HG02610 (cell line): ENCODE measurements around the gene IRX3.

Experiments
- ATAC-seq: cut with Tn5 transposase; IDR thresholded peaks from one replicate; pipeline ENCODE4 v1.9.1; 2021; ENCODE audit warnings: mild to moderate bottlenecking, moderate library complexity; ENCODE audit not compliant: unreplicated experiment

IRX3 gene

DNA sequence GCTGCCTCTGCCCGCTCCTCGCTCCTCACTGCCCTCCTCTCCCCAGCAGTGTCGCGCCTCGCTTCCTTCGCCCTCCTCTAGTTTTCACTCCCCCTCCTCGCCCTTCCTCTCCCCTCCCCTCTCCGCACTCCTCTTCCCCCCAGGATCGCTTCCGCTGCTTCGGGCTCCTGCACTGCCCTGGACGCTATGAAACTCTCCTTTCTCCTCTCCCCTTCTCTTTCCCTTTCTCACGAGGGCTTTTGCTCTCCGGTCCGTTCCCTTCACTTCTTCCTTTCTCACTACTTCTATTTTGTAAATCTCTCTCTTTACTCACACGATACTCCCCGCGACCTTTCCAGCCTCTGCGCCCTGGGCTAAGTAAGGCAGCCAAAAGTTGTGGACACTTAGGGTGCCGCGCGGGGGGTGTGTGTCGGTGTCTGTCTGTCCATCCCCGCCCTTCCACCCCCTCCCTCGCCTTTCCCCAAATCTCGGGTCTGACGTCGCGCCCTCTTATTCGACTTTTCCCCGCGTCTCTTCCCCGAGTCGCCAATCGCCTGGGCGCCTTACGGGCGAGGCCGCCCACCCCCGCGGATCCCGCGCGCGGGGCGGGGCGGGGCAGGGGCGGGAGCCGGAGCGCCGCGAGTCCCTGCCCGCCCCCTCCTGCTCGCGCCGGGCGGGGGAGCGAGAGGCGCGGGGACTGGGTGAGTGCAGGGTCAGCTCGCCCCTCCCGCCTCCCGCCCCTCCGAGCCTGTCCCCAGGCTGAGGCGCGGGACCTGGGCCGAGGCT lies at the start of gene IRX3:
Gene IRX3 (minus strand): TSS at position 422 of the 765 bp plus-strand sequence. CDS start 737 bp downstream, outside the sequence.
- no peak for ATAC-seq

DNA sequence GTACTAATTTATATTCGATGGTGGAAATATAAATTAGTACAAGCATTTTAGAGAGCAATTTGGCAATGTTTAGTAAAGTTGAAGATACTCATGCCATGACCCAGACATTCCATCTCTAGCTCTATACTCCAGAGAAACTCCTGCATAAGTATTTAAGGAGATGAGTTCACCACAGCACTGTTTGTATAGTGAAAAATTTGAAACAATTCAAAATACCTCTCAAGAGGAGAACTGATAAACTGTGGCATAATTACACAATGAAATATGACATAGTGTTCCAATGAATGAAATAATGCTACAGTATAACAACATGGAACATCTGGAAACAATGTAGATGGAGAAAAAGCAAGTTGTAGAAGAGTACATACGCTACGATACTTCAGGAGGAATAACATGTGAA lies 48.6 kb upstream of the IRX3 start:
- no peak for ATAC-seq

DNA sequence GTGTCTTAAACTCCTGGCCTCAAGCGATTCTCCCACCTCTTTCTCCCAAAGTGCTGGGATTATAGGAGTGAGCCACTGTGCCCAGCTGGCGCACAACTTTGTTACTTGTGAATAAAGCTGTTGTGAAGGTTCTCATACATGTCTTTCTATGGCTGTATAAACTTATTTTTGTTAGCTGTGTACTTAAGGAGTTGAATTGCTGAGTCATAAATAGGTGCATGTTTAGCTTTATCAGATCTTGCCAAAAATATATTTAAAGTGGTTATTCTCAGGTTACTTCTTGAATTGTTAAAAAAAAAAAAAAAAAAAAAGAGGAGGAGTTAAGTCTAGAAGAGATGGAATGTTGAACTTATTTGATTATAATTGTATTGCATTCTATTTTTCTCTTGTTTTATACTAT lies 47.6 kb upstream of the IRX3 start:
- no peak for ATAC-seq

DNA sequence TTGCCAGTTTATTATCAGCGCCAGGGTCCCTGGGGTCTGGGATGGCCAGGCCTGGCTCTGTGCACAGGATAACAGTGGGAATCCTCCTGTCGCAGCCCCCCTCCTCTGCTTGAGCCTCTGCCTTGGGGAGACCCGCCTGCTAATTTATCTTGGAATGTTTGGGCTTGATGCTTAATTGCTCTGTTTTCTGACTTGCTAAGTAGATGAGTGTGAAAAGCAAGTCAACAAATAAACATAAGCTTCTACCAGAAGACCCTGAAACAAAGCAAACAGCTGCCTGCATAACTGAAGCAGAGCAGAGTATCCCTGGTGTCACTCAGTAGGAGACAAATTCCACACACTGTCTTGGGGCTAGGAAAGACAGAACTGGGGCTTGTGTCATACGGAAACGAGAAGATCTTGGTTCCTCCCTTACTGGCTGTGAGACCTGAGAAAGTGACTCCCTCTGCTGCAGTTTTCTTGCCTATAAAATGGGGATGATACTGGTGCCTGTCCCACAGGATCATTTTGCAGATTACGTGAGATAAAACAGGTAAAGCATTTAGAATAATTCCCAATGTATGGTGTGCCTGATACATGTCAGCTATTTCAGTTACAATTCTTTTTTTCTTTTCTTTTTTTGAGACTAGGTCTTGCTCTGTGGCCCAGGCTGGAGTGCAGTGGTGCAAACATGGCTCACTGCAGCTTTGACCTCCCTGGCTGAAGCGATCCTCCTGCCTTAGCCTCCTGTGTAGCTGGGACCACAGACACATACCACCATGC lies 44.8 kb upstream of the IRX3 start:
- ATAC-seq, result no peak

DNA sequence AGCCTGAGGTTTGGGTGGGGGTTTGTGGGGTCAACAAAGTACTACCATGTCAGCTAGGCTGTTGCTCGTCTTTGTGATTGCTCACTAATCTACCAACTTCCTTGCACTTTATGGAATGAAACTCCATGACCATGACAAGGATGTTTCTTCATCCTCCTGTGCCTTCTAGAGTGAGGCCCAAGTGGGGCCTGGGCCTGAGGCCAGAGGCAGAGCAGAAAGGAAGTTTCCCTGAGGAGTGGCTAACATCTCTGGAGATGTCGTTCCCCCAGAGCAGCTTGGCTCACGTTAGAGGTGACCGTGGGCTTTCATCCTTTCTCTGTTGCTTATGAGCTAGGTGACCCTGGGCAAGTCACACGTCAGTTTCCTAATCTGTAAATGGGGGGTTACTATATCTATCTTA lies 41.0 kb upstream of the IRX3 start:
- ATAC-seq, result no peak

DNA sequence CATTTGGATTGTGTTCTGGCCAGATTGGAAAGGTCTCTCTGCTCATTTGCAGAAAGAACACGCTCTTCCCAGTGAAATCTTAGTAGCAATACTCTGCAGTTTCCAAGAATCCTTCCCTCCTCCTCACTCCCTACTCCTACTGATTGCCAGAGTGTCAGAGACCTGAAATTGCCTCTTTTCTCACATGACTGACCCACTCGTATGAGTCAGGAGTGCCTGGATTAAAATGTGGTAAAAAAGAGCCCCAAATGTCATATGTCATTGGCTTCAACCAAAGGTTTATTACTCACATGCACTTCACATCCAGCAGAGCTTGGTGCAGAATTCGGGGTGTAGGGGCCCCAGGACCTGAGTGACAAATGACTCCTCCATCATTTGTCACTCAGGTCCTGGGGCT lies 39.7 kb upstream of the IRX3 start:
- ATAC-seq, result no peak

DNA sequence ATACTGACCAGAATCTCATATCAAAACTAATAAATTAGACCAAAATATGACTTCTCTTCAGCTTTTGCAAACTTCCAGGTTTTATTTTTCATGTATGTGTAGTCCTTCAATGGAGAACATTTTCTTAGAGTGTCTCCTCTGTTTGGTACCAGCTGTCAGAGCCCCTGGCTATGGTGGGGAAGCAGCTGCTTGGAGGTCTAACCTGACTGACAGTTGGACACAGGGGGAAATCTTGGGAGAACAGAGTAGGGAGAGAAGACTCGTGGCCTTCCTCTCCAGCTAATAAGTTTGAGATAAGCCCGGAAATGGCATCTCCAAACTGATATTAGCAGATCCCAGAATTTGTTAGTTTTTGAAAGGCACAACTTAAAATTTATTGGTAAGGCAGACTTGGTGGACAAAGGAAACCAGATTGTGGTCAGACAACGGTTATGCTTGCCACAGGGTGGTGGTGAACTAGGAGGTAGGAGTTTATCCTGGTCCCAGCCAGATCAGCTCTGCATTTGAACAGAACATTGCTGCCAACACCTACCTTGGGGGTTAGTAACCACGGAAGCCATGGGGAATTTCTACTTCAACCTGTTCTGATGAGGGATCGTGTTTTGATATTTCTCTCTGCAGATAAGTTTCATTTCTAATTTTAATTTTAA lies 39.2 kb upstream of the IRX3 start:
- no peak for ATAC-seq

DNA sequence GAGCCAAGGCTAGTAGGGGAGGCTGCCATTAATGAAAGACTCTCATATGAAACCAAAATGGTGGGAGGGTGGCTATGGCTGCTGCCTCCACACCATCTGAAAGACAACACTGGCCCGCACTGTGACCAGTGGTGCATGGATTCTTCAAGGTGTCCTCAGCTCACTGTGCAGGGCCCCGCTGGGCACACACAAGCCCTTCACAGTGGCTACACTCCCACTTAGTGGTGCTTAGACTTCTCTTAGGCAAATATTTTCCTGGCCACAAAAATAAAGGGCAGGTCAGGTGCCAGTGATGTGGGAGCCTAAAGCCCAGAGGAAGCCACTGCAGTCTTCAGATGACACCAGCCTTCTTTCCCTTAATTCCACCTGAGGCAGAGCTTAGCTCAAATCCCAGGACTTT lies 38.1 kb upstream of the IRX3 start:
- ATAC-seq, result no peak

DNA sequence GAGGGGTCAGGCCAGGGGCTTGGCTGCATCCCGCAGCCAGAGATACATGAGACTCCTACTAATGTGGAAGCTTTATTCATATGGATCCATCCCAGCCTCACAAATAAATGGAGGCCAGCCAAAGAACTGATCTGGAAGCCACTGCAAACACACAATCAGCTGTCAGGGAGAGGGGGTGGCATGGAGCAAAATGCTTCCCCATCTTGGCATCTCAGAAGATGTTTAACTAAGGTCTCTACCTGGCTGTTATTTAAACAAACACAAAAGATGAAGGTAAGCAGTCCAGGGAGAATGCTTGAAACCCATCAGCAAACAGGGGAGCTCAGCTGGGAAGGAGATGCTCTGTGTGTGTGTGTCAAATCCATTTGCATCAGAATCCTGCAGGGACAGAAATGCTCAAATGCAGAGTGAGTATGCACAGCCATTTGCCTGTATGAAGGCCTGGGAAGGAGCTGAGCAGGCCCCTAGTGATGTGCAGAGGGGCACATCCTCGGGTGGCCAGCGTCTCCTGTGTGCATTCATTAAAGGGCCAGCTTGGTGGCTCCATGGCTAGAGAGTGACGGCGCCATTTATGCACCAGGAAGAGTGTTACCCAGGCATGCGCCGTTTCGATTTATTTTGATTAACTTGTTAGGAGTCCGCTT lies 34.2 kb upstream of the IRX3 start:
- ATAC-seq, result no peak

DNA sequence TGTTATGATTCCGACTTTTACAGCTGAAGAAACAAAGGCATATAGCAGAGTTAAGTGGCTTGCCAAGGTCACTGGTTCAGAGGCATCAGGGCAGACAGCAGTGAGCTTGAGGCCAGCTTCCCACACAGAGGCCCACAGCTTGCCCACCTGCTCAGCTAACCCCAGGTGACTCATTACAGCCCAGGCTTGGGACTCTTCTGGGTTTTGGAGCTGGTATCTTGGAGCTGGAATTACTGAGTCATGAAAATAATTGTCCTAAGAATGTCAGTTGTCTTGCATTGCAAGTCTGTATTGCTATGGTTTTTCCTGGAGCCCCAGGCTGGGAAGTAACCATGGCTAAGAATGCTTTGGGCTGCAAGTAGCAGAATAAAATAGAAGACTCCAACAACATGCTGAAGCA lies 32.4 kb upstream of the IRX3 start:
- ATAC-seq, result no peak

DNA sequence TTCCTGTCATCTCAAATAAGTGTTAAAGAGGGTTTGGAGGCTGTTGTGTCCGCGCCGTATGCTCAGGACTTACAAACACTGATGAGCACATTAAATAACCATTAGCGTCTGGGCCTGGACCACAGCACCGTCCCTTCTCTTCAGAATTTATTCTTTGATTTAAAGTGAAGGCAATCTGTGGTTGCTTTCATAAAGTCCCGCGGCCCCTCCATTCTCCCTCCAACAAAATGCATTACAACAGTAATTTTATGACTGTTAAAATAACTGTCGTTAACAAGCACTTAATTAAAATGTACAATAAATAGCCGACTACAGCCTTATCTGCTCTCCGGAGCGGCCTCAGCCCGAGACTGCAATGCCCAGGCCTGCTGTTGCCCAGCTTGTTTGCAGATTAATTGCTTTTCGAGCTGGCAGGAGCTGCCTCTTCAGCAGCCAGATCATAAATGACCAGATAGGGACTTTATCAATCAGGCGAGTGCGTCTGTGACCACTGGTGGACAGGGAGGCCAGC lies 30.6 kb upstream of the IRX3 start:
- ATAC-seq, result no peak

DNA sequence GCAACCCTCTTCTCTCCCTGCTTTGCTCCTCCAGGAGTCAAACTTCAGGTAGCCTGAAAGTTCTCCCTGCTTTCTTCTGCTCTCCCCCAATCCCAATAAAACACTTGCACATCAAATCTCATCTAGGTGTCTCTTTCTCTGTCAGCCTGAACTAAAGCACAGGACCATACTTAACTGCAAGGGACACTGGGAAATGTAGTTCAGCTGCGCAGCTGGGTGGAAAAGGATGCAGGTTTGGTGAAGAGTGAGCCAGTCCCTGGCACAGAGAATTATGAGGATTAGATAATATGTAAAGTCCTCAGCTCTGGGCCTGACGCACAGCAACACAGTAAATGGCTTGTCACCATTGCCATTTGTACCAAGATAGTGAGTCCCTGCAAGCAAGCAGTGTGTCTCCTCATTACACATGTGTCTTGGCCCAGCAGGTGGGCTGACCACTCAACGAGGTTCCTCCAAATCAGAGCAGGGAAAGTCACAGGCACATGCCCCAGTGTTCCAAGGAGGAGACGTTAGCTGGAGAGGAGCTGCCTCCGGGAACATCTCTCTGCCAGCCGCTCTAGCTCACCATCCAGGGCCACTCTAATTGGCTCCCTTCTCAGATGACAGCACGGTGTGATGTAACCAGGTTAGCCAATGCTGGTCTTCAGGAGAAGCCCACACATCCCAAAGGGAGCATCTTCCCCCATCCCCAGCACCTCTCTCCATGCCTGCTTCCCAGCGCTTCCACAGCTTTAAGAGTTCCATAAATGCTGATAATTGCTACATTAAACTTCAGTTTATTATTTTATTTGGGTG lies 29.7 kb upstream of the IRX3 start:
- no peak for ATAC-seq

DNA sequence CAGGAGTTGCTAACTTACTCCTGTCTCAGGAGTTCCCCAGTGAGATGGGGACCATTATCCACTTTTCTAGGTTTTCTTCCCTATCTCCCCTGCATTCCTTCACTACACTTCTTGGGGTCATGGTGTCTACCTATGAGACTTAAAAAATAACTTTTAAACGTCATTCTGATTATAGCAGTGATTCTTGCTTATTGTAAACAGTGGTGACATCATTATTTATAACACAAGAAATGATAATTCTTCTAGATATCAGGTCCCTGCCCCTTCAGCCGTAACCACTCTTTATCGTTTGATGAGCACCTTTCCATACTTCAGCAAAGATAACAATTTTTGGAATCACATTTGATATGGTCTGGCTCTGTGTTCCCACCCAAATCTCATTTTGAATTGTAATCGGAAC lies 27.2 kb upstream of the IRX3 start:
- no peak for ATAC-seq

DNA sequence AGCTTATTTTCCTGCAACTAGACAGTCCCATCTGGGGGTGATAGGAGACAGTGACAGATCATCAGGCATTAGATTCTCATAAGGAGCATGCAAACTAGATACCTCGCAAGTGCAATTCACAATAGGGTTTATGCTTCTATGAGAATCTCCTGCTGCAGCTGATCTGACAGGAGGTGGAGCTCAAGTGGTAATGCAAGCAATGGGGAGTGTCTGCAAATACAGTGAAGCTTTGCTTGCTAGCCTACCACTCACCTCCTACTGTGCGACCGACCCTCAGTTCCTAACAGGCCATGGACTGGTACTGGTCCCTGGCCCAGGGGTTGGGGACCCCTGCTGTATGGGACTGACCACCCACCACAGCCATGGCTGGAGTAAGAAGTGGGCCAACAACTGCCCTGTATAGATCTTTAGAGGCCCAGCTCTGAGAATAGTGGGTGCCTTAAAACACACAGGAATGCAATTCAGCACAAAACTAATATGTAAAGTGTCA lies 26.0 kb upstream of the IRX3 start:
- no peak for ATAC-seq

DNA sequence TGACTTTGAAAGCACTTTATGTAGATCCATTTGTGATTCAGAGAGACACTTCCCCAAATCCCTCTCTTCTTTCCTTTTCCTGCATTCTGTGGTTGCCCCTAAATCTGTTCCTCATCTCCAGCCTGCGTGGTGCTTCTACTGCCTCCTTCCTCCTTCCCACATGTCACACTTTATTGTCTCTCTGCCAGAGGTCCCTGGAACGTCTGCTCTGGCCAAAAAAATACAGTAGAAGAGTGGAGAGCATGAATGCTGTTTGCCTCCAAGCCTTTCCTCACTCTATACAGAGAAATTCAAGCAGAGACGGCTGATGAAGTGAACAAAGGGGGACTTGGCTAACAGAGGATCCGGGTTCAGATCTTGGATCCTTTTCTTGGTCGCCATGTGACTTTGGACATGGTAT lies 22.8 kb upstream of the IRX3 start:
- ATAC-seq, result no peak

DNA sequence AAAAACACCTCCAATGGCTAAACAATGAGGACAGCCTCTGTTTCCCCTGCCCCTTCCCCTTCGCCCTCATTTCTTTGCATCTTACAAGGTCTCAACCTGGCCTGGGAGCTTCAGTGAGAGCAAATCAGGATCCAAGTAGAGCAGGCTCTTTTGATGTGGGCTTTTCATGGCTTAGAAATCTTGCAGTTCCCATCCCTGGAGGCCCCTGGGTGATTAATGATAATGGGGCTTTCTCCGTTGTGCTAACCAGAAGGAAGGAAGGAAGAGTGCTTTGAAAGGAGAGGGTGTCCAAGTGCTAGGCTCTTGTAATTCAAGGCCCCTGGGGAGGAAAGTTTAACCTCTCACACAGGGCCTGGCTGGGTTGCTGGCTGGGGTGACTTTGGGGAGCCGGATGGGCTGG lies 18.5 kb upstream of the IRX3 start:
- no peak for ATAC-seq

DNA sequence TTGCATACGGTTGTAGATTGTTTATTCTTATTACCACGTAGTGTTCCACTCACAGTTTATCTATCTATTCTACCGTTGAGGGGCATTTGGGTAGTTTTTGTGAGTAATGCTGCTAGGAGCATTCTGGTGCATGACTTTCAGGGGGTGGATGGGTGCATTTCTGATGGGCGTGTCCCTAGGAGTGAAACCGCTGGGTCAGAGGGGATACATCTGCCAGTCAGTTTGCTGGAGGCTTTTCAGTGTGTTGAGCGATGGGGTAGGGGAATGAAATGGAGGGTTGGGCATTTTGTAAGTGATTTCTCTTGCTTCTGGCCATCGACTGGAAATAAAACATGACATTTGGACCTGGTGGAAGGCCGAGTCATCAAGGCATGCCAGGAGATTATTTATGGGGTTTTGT lies 17.0 kb upstream of the IRX3 start:
- no peak for ATAC-seq

DNA sequence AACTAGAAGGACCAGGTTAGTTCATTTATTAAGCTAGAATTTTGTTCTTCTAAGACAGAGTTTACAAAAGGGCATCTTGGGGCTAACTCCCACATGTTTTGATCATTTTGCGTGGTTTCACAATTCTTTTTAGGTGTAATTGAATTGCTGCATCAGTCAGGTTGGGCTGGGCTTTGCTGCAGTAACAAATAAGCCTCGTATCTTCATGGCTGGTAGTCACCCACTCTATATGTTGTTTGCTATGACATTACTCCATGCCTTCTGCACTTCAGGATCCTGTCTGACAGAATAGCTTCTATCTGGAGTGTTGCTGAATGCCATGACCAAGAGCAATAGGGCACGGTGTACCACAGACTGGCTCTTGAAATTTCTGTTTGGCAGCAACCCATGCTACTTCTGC lies 10.6 kb upstream of the IRX3 start:
- ATAC-seq, result no peak

DNA sequence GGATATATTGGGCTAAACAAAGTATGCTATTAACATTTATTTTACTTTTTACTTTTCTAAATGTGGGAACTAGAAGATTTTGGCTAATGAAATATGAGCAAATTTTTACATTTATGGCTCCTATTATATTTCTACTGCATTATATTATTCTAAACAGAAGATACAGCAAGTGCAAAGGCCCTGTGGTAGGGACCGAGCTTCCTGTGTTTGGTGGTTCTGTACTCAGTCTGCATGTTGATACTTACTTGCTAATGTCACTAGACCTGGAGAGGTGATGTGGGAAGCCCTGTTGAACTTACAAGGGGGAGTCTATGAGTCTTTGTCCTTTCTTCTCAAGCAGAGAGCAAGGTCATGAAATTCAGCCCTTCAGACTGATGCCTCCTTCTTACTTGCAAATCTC lies 10.0 kb upstream of the IRX3 start:
- ATAC-seq, result no peak
